ENCODE results near the gene CD33.
"Not testable (repeated sequence)": the region's sequence is repeated elsewhere in the genome, so short reads cannot be mapped to it uniquely, and the experiment has no call there.

CD33 gene

DNA sequence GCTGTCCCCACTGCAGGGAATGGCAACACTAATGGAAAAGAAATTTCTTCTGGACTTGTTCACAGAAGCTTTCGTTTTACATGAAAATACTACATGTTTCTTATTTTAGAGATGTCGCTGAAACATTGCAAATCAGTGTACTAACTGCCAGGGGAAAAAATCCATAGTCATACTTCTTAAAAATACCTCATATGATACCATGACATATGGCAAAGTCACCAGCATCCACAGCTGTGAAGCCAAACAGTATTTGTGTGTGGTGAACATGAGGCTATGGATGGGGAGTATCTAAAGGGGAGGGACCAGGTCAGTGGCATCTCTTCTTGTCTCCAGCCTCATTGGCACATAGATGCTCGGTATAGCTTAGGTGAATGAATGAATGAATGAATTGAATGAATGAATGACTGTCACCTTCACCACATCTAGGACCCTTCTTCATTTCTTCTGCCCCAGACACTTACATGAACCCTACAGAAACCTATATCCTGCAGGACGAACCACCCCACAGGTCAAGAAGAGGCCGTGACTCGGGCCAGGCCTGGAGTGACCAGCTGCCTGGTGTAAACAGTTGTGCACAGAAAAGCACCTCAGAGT lies 14.6 kb upstream of the CD33 start:
- DNase-seq (ENCODE audit: extremely low read depth in 1 of 2, low read depth in 1 of 2) = no peak

DNA sequence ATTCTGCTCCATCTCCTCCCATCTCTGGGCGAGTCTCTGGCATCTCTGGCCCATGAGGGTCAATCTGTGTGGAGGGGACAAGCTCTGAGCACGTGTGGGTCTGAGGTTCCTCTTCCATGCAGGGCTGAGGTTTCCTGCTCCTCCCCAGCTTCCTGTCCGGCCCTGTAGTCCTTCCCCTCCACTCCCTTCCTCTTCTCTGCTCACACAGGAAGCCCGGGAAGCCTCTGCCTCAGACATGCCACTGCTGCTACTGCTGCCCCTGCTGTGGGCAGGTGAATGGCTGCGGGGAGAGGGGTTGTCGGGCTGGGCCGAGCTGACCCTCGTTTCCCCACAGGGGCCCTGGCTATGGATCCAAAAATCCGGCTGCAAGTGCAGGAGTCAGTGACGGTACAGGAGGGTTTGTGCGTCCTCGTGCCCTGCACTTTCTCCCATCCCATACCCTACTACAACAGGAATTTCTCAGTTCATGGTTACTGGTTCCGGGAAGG lies 14.0 kb upstream of the CD33 start:
- DNase-seq (ENCODE audit: extremely low read depth in 1 of 2, low read depth in 1 of 2) = not testable (repeated sequence)

DNA sequence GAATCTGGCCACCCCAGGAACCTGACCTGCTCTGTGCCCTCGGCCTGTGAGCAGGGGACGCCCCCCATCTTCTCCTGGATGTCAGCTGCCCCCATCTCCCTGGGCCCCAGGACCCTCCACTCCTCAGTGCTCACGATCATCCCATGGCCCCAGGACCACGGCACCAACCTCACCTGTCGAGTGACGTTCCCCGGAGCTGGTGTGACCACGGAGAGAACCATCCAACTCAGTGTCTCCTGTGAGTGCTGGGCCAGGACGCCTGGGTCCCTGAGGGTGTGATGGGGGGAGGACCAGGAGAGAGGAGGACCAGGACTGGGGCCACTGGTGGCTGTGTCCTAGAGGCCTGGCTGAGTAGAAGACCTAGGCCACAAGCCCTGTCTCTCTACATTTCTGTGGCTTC lies 13.0 kb upstream of the CD33 start:
- DNase-seq (ENCODE audit: extremely low read depth in 1 of 2, low read depth in 1 of 2) = no peak

DNA sequence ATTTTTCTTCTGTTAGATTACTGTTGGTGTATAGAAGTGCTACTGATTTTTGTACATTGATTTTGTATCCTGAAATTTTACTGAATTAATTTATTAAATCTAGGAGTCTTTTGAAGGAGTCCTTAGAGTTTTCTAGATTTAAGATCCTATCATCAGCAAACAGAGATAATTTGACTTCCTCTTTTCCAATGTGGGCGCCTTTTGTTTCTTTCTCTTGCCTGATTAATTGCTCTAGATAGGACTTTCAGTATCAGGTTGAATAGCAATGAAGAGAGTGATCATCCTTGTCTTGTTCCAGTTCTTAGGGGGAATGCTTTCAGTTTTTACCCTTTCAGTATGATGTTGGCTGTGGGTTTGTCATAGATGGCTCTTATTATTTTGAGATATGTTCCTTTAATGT lies 5.6 kb upstream of the CD33 start:
- no peak for DNase-seq (ENCODE audit: extremely low read depth in 1 of 2, low read depth in 1 of 2)

DNA sequence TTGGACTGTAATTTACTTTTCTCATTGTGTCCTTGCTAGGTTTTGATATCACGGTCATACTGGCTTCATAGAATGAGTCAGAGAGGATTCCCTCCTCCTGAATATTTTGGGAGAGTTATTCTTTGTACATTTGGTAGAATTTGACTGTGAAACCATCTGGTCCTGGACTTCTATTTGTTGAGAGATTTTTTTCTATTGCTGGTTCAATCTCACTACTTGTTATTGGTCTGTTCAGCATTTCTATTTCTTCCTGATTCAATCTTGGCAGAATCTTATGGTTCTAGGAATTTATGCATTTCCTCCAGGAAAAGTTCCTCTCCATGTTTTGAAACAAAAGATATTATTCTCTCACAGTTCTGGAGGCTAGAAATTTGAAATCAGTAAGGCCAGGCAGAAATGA lies 4.9 kb upstream of the CD33 start:
- DNase-seq (ENCODE audit: extremely low read depth in 1 of 2, low read depth in 1 of 2) = no peak

DNA sequence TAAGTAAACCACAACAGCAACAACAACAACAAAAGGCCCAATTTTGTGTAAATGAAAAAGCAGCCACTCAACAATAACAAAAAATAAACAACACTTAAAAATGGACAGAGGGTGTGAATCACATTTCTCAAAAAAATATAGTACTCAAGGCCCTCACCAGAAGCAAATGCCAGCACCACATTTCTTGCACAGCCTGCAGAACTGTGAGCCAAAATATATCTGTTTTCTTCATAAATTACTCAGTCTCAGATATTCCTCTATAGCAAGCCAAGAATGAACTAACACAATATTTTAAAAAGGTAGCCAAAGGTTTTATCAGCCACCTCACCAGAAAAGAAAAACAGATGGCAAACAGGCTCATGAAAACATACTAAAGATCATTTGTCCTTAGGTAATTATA lies 3.9 kb upstream of the CD33 start:
- no peak for DNase-seq (ENCODE audit: extremely low read depth in 1 of 2, low read depth in 1 of 2)

DNA sequence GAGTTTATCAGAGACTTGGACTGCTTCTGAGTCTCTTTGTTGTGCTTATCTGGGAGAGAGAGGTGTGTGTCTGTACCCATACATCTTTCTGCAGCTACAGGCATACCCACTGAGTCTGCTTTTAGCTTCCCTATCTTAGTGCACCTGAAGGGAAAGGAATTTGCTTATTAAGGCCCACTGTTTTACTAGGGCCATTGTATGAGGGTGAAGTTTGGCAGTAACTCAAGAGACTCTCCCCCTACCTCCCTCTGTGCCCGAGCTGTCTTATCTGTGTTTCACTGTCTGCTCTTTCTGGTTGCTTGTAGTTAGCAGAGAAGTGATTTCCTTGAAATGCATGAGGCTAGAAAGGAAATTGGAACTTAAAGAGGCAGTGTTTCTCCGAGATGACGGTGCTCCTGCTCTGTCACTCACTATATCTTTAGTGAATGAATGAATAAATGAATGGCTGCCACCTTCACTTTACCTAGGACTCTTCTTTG lies 678 bp upstream of the CD33 start:
- no peak for DNase-seq (ENCODE audit: extremely low read depth in 1 of 2, low read depth in 1 of 2)

DNA sequence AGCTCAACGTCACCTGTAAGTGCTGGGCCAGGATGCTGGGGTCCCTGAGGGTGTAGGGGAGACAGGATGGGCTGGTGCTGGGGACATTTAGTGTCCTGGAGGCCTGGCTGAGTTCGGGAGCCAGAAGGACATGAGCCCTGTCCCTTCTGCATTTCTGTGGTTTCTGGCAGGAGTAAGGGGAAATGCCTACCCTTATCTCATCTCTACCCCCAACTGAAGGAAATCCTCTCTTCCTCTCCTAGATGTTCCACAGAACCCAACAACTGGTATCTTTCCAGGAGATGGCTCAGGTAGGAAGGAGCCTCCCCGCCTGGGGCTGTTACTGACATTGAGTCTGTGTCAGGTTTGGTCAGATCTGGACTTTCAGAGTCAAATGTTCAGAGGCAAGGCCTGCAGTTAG lies 1.2 kb downstream of the CD33 start:
- DNase-seq (ENCODE audit: extremely low read depth in 1 of 2, low read depth in 1 of 2) = no peak

DNA sequence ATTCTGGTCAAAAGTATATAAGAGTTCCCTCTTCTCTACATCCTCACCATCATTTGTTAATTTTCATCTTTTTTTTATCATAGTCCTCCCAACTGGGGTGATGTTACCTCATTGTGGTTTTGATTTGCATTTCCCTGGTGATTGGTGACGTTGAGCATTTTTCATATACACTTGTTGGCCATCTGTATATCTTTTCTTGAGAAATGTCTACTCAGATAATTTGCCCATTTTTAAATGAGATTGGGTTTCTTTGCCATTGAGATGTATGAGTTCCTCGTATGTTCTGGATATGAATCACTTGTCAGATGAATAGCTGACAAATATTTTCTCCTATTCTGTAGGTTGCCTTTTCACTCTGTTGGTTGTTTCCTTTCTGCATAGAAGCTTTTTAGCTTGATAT lies 2.4 kb downstream of the CD33 start:
- no peak for DNase-seq (ENCODE audit: extremely low read depth in 1 of 2, low read depth in 1 of 2)

DNA sequence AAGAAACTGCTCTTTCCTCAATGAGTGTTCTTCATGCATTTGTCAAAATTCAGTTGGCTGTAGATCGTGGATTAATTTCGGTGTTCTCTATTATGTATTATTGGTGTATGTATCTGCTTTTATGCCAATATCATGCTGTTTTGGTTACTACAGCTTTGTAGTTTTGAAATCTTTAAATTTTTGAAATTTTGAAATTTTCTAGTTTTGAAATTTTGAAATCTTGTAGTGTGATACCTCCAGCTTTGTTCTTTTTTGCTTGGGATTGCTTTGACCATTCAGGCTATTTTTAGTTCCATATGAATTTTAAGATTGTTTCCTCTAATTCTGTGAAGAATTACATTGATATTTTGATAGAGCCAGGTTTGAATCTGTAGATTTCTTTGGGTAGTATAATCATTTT lies 3.1 kb downstream of the CD33 start:
- DNase-seq (ENCODE audit: extremely low read depth in 1 of 2, low read depth in 1 of 2) = no peak

DNA sequence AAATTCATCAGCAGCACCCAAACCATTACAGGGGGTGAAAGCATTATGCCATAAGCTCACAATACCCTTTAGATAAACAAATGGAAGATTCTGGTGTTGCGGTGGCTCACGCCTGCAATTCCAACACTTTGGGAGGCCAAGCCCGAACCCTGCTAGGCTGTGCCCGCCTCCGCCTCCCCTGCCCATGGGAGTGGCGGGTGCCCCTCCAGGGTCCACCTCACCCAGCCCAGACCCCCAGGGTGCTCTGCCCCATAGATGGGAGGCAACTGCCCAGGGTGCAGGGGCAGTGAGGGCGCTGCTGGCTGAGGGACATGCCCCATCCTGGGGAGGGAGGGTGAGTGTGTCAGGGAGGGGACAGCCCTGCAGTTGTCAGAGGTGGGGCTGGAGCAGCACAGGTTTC lies 16.0 kb downstream of the CD33 start:
- DNase-seq (ENCODE audit: extremely low read depth in 1 of 2, low read depth in 1 of 2) = no peak

DNA sequence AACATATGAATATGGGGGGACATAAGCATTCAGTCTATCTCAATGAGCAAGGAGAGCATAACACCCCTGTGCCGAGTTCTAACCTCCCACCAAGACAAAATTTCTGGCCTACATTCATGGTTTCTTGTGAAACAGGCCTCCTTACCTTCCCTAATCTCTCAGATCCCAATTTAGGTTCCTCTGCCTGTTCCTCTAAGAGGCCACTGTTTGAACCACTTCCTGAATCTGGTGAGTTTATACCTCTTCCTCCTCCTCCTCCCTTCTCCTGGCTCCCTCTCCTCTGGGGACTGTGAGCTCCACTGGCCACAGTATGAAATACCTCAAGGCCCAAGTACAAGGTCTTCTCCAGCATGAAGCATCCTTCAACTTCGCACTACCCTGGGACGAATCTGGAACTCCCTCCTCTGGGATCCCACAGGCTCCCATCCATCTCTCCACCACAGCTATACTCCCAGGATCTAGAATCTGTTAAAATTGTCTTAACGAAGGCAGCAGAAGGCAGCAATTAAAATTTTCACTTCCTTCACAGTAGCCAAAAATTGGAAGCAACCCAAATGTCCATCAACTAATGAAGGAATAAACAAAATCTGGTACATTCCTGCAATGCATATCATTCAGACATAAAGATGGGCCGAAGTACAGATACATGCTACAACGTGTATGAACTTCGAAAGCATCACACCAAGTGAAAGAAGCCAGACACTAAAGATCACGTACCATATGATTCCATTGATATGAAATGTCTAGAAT lies 18.2 kb downstream of the CD33 start:
- DNase-seq (ENCODE audit: extremely low read depth in 1 of 2, low read depth in 1 of 2) = no peak

DNA sequence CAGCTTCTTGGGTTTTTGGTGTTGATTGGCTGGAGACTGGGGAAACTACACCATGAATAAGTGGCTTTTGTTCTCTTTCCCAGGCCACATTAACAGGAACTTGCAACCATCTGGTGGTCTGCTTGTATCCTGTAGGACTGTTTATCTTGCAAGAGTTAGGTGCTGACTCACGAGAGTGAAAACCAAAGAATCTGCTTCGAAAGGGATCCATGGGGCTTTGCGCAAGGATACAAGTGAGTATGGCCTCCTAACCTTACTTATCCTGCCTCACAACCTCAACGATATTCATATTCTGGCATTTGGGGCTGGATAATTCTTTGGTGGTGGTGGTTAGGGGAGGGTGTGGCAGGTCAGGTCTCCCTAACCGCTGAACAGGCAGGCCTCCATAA lies 21.3 kb downstream of the CD33 start:
- DNase-seq (ENCODE audit: extremely low read depth in 1 of 2, low read depth in 1 of 2) = no peak

DNA sequence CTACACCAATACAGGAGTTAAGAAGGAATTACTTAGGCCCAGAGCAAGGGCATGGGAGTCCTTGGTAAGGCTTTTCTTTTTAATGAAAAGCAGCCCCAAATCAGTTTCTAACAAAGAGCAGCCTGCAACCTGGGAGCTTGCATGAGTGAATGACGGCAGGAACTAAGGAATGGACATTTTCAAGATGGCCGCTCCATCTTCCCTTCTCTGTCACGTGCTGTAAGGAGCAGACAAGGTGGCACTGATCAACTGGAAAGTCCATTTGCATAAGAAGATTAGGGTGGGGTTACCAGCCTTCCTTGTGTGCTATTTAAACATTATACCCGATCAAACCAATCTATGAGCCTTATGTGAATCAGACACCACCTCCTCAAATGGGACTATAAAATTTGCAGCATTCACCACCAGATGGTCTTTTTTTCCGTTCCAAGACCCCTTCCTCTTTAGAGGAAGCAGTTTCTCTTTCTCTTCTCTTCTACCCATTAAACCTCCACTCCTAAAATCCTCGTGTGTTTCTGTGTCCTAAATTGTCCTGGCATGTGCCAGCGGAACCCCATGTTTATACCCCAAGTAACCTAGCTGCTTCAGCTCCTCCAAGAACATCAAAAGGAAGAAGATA lies 23.2 kb downstream of the CD33 start:
- no peak for DNase-seq (ENCODE audit: extremely low read depth in 1 of 2, low read depth in 1 of 2)

DNA sequence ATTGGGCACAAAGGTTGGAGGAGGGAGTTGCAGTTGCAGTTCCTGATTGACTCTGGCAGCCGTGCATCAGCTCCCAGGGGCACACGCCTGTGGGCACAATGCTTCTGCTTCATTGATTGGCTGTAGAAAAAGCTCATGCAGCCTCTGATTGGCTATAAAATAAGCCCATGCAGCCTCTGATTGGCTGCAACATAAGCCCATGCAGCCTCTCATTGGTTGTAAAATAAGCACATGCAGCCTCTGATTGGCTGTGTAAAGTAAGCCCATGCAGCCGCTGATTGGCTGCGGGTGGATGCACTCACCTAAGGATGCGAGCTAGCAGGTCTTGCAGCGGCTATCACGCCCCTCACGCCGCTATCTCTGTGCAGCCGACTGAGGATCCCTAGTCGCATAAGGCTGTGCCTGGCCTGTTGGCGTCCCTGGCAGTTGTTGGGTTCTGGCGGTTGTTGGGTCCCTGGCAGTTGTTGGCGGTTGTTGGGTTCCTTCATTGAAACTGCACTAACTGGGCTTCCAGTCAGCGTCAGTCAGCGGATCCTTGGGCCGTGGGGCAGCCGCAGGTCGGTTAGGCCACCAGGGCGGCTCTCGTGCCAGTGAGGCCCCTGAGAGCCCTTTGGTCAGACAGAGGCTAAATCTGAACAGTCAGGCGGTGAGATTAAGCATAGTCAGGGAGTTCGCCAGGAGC lies 26.0 kb downstream of the CD33 start, which contains the start of gene SIGLECL1:
TSS of gene SIGLECL1 (plus strand) at position 295 of the 682 bp plus-strand sequence. CDS start 12,993 bp downstream, outside the sequence.
- DNase-seq (ENCODE audit: extremely low read depth in 1 of 2, low read depth in 1 of 2) = no peak

DNA sequence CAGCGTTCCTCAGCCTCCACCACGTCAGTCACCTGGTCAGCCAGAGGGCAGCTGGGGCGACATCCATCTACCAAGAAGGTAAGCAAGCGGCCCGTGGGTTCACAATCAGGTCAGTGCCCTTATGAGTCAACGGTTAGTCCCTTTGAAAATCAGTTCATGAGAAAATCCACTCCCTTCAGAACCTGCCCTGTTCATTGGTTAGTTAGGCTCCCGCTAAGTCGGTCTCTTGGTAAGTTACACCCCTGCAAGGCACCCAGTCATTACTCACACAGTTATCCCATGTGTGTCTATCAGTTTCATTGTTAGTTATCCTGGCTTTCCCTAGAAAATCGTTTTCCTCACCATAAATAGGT lies 26.6 kb downstream of the CD33 start:
- no peak for DNase-seq (ENCODE audit: extremely low read depth in 1 of 2, low read depth in 1 of 2)

DNA sequence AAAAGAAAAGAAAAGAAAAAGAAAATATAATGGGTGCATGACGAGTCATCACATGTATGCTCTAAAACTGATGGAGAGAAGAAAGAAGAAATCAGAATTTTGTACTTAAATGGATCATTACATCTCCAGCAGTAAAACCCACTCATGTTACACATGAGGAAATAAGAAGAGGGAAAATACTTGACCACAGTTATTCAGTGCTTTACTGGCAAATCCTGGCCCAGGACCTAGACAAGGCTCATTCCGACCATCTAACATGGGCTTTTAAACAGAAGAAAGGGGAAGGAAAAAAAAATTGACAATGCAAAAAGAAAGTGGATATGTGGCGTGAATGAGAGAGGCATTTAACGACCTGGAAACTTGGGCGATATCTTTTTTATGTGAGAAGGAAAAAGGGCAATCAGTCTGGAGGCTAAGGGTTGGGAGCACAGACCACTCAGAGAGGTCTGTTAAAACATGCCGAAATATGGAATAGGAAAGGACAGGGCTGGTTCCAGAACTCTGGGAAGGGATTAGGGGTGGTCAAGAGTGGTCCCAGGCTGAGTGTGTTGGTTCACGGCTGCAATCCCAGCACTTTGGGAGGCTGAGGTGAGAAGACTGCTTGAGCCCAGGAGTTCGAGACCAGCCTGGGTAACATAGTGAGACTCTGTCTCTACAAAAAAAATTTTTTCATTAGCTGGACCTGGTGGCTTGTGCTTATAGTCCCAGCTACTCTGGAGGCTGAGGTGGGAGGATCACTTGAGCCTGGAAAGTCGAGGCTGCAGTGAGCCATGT lies 27.6 kb downstream of the CD33 start:
- no peak for DNase-seq (ENCODE audit: extremely low read depth in 1 of 2, low read depth in 1 of 2)

DNA sequence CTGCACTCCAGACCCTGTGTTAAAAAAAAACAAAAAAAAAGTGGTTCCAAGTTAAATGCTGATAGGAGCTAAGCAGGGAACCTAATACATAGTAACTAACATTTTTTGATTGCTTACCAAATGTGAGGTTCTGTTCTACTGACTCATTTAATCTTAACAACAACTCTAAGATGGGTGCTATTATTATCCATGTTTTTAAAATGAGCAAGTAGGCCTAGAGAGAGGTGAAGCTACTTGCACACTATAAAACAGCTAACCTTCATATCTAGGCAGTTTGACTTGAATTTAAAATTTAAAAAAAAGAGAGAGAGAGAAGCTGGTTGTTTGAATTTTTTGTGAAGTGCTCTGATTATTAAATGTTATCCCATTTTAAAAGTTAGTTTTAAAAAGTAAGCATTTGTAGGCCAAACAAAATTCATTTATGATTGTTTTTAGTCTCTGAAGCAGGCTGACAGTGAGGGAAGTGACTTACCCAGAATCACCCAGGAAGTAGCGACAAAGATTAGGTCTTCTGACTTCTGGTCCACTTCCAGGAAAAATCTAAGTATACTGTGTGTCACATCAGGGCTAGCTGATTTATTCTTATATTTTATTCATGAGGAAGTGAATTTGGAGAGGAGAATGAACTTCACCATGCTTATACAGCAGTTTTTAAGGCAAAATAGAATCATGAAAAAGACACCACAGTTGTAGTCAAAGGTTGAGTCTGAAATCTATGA lies 28.4 kb downstream of the CD33 start:
- DNase-seq (ENCODE audit: extremely low read depth in 1 of 2, low read depth in 1 of 2) = no peak

DNA sequence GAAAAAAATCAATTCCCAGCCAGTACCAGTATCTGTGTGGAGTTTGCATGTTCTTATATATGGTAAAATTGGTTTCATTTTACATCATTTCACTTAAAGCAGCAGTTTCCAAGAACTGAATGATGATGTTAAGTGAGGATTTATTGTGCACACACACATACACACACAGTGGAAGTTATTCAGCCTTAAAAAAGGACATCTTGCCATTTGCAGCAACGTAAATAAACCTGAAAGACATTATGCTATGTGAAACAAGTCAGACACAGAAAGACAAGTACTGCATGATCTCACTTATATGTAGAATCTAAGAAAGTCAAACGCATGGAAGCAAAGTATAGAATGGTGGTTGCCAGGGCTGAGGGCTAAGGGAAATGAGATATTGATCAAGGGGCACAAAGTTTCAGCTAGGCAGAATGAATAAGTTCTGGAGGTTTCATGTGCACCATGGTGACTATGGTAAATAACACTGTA lies 31.3 kb downstream of the CD33 start:
- no peak for DNase-seq (ENCODE audit: extremely low read depth in 1 of 2, low read depth in 1 of 2)

DNA sequence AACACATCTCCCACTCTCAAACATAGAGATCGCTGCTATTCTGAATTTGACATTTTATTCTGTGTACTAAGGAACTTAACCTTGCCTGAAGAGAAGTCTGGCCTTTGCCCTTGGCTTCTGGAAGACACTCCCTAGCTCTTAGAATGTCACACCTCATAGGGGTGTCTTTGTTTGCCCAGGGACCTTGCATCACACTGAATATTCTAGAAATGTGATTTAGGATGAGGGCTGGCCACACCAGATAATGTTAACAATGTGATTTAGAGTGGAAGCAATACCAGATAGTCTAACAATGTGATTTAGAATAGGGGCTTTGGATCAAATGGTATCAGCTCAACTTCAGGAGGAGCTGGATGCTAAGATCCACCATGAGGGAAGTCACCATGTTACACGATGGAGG lies 32.6 kb downstream of the CD33 start:
- no peak for DNase-seq (ENCODE audit: extremely low read depth in 1 of 2, low read depth in 1 of 2)
